ENCODE measurements around the gene MS4A1. TPM values are rescaled to one million over a fixed set of nuclear protein-coding genes. Genes with fewer than 3 reads are reported as not detected.
"Not testable (repeated sequence)": the region's sequence is repeated elsewhere in the genome, so short reads cannot be mapped to it uniquely, and the experiment has no call there.

MS4A1 gene
- total and polyA plus RNA-seq, 2 experiments from 2014 or later, result 0.13 TPM; not detected in 1

- H3K4me3 ChIP-seq, result no peak within 1 kb of the TSS
- no peaks in the 10 kb centered on the region for H3K79me2 ChIP-seq (ENCODE audit: insufficient read depth)
- H3K36me3 ChIP-seq (ENCODE audit: low read depth), result no peaks in the 10 kb centered on the region
- 72 to 78% methylated on average over 5 of the region's 5 CpGs for WGBS, 2 experiments (ENCODE audit: low coverage in 1 of 2, low lambda C conversion rate in 2 of 2, missing lambda C conversion rate in 2 of 2)
- H2AFZ ChIP-seq, result no peak within 1 kb of the TSS
- H3K27me3 ChIP-seq (replicated peaks; ENCODE audit: insufficient read depth), result no peaks in the 10 kb centered on the region
- H3F3A ChIP-seq (ENCODE audit: insufficient read depth), result no peaks in the 10 kb centered on the region
- DNase-seq, result no peak
- H3K9me2 ChIP-seq (ENCODE audit: insufficient read depth), result no peaks in the 10 kb centered on the region
- TF ChIP-seq EZH2phosphoT487 (IDR thresholded peaks at IDR 0.05; ENCODE audit: insufficient read depth, low read depth) (no peak), EZH2 (IDR thresholded peaks at IDR 0.05; ENCODE audit: insufficient read depth, poor library complexity, severe bottlenecking) (no peak)
- no peak within 1 kb of the TSS for H3K4me2 ChIP-seq (ENCODE audit: unreplicated experiment)
- in situ Hi-C loops (cut with MboI), result no loop called here
- H4K20me1 ChIP-seq (ENCODE audit: insufficient read depth), result no peaks in the 10 kb centered on the region
- H3K27ac ChIP-seq, result no peak within 1 kb of the TSS
- no peaks in the 10 kb centered on the region for H3K4me1 ChIP-seq (ENCODE audit: insufficient read depth)
- H3K9me3 ChIP-seq (ENCODE audit: low read depth), result no peaks in the 10 kb centered on the region
- H3K9ac ChIP-seq, result no peak within 1 kb of the TSS
These were observed 26.4 kb upstream of the MS4A1 start, which contains the start of gene MS4A5 for GRCh38 chr11:60429272-60429671. TSS of gene MS4A5 (plus strand) at chr11:60429572. CDS start at chr11:60429675, 103 bp downstream.

GRCh38 chr11:60431251-60431650 is 24.4 kb upstream of the MS4A1 start:
- H2AFZ ChIP-seq, result no peak overlapping the region
- in situ Hi-C loops (cut with MboI), result no loop called here
- H3K9me3 ChIP-seq (ENCODE audit: low read depth), result no peaks in the 10 kb centered on the region
- 19 to 26% methylated on average over 2 of the region's 2 CpGs for WGBS, 2 experiments (ENCODE audit: low coverage in 1 of 2, low lambda C conversion rate in 2 of 2, missing lambda C conversion rate in 2 of 2)
- no peak overlapping the region for H3K27ac ChIP-seq
- no peak overlapping the region for H3K4me3 ChIP-seq
- H3K4me1 ChIP-seq (ENCODE audit: insufficient read depth), result no peaks in the 10 kb centered on the region
- TF ChIP-seq EZH2phosphoT487 (IDR thresholded peaks at IDR 0.05; ENCODE audit: insufficient read depth, low read depth), result no peak
- TF ChIP-seq EZH2 (IDR thresholded peaks at IDR 0.05; ENCODE audit: insufficient read depth, poor library complexity, severe bottlenecking), result no peak
- no peaks in the 10 kb centered on the region for H3K36me3 ChIP-seq (ENCODE audit: low read depth)
- no peaks in the 10 kb centered on the region for H4K20me1 ChIP-seq (ENCODE audit: insufficient read depth)
- H3F3A ChIP-seq (ENCODE audit: insufficient read depth), result no peaks in the 10 kb centered on the region
- no peaks in the 10 kb centered on the region for H3K9me2 ChIP-seq (ENCODE audit: insufficient read depth)
- no peak overlapping the region for H3K4me2 ChIP-seq (ENCODE audit: unreplicated experiment)
- DNase-seq, result no peak
- no peak overlapping the region for H3K9ac ChIP-seq
- H3K79me2 ChIP-seq (ENCODE audit: insufficient read depth), result no peaks in the 10 kb centered on the region
- no peaks in the 10 kb centered on the region for H3K27me3 ChIP-seq (replicated peaks; ENCODE audit: insufficient read depth)

GRCh38 chr11:60433401-60433800 is 22.2 kb upstream of the MS4A1 start:
- Histone ChIP-seq H4K20me1 (ENCODE audit: insufficient read depth) (no peaks in the 10 kb centered on the region), H3K4me1 (ENCODE audit: insufficient read depth) (no peaks in the 10 kb centered on the region), H3K36me3 (ENCODE audit: low read depth) (no peaks in the 10 kb centered on the region), H3K4me2 (ENCODE audit: unreplicated experiment) (no peak overlapping the region), H3K79me2 (ENCODE audit: insufficient read depth) (no peaks in the 10 kb centered on the region), H2AFZ (no peak overlapping the region), H3K27me3 (replicated peaks; ENCODE audit: insufficient read depth) (no peaks in the 10 kb centered on the region), H3K9me3 (ENCODE audit: low read depth) (no peaks in the 10 kb centered on the region), H3K27ac (no peak overlapping the region), H3K9ac (no peak overlapping the region), H3K9me2 (ENCODE audit: insufficient read depth) (no peaks in the 10 kb centered on the region), H3F3A (ENCODE audit: insufficient read depth) (no peaks in the 10 kb centered on the region), H3K4me3 (no peak overlapping the region)
- DNase-seq, result no peak
- in situ Hi-C loops (cut with MboI), result no loop called here
- 11 to 24% methylated on average over 4 of the region's 4 CpGs for WGBS, 2 experiments (ENCODE audit: low coverage in 1 of 2, low lambda C conversion rate in 2 of 2, missing lambda C conversion rate in 2 of 2)
- no peak for TF ChIP-seq EZH2 (IDR thresholded peaks at IDR 0.05; ENCODE audit: insufficient read depth, poor library complexity, severe bottlenecking)
- no peak for TF ChIP-seq EZH2phosphoT487 (IDR thresholded peaks at IDR 0.05; ENCODE audit: insufficient read depth, low read depth)

DNA sequence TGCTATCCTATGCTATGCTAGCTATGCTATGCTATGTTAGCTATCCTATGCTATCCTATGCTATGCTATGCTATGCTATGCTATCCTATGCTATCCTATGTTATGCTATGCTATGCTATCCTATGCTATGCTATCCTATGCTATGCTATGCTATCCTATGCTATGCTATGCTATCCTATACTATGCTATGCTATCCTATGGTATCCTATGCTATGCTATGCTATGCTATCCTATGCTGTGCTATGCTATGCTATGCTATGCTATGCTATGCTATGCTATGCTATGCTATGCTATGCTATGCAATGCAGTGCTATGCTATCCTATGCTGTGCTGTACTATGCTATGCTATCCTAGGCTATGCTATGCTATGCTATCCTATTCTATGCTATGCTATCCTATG is 8.6 kb upstream of the MS4A1 start:
- Histone ChIP-seq H3K4me3 (no peak overlapping the region), H3K9ac (no peak overlapping the region)
- TF ChIP-seq EZH2phosphoT487 (IDR thresholded peaks at IDR 0.05; ENCODE audit: insufficient read depth, low read depth) (no peak), EZH2 (IDR thresholded peaks at IDR 0.05; ENCODE audit: insufficient read depth, poor library complexity, severe bottlenecking) (no peak)

DNA sequence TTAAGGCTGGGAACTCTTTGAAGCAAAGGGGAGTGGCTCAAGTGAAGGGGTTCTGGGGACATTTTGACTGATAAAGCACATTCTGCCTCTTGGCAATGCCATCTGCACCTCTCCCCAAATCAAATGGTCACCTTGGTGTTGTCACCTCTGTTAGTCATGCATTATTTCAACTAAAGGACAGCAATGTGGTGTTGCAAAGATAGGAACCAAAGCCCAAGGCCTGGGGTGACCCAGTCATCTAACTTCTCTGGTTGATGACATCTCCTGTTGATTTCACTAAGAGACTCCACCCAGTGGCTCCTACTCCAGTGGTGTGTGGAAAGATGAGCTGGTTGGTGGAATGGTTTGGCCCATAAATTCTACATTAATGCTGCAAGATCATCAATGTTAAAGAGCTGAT is 7.8 kb upstream of the MS4A1 start:
- Histone ChIP-seq H3K27ac (no peak overlapping the region), H3K79me2 (ENCODE audit: insufficient read depth) (no peaks in the 10 kb centered on the region), H3K9me3 (ENCODE audit: low read depth) (no peaks in the 10 kb centered on the region), H3F3A (ENCODE audit: insufficient read depth) (no peaks in the 10 kb centered on the region), H3K4me1 (ENCODE audit: insufficient read depth) (no peaks in the 10 kb centered on the region), H3K9ac (no peak overlapping the region), H3K27me3 (replicated peaks; ENCODE audit: insufficient read depth) (no peaks in the 10 kb centered on the region), H3K4me2 (ENCODE audit: unreplicated experiment) (no peak overlapping the region), H4K20me1 (ENCODE audit: insufficient read depth) (no peaks in the 10 kb centered on the region), H3K36me3 (ENCODE audit: low read depth) (no peaks in the 10 kb centered on the region), H2AFZ (no peak overlapping the region), H3K4me3 (no peak overlapping the region), H3K9me2 (ENCODE audit: insufficient read depth) (no peaks in the 10 kb centered on the region)
- in situ Hi-C loops (cut with MboI), result no loop called here
- TF ChIP-seq EZH2phosphoT487 (IDR thresholded peaks at IDR 0.05; ENCODE audit: insufficient read depth, low read depth) (no peak), EZH2 (IDR thresholded peaks at IDR 0.05; ENCODE audit: insufficient read depth, poor library complexity, severe bottlenecking) (no peak)
- no peak for DNase-seq

More for the DNA sequence above, 8.6 kb upstream of the MS4A1 start:
- H3K27ac ChIP-seq, result no peak overlapping the region
- no peaks in the 10 kb centered on the region for H3K27me3 ChIP-seq (replicated peaks; ENCODE audit: insufficient read depth)
- H2AFZ ChIP-seq, result no peak overlapping the region
- no peaks in the 10 kb centered on the region for H3K9me3 ChIP-seq (ENCODE audit: low read depth)
- no peaks in the 10 kb centered on the region for H3K4me1 ChIP-seq (ENCODE audit: insufficient read depth)
- DNase-seq, result no peak
- in situ Hi-C loops (cut with MboI), result no loop called here
- H3K79me2 ChIP-seq (ENCODE audit: insufficient read depth), result no peaks in the 10 kb centered on the region
- H3F3A ChIP-seq (ENCODE audit: insufficient read depth), result no peaks in the 10 kb centered on the region
- H4K20me1 ChIP-seq (ENCODE audit: insufficient read depth), result no peaks in the 10 kb centered on the region
- H3K4me2 ChIP-seq (ENCODE audit: unreplicated experiment), result no peak overlapping the region
- no peaks in the 10 kb centered on the region for H3K36me3 ChIP-seq (ENCODE audit: low read depth)
- H3K9me2 ChIP-seq (ENCODE audit: insufficient read depth), result no peaks in the 10 kb centered on the region

- WGBS, 2 experiments (ENCODE audit: low coverage in 1 of 2, low lambda C conversion rate in 2 of 2, missing lambda C conversion rate in 2 of 2), result 75 to 80% methylated on average over 1 to 22 of the region's 32 CpGs
- H2AFZ ChIP-seq; H4K20me1 ChIP-seq (ENCODE audit: insufficient read depth); H3K4me2 ChIP-seq (ENCODE audit: unreplicated experiment); H3K9me3 ChIP-seq (ENCODE audit: low read depth); H3K27ac ChIP-seq; H3K9ac ChIP-seq; H3K9me2 ChIP-seq (ENCODE audit: insufficient read depth); H3F3A ChIP-seq (ENCODE audit: insufficient read depth); DNase-seq; in situ Hi-C loops (cut with MboI); H3K27me3 ChIP-seq (replicated peaks; ENCODE audit: insufficient read depth); H3K4me1 ChIP-seq (ENCODE audit: insufficient read depth); H3K79me2 ChIP-seq (ENCODE audit: insufficient read depth); H3K4me3 ChIP-seq; H3K36me3 ChIP-seq (ENCODE audit: low read depth): not testable (repeated sequence)
These were observed 4.5 kb upstream of the MS4A1 start for GRCh38 chr11:60451185-60451584.

All from GM23248 (cell line).